Gastrocnemius medialis (tissue), 4 donors: ENCODE measurements around the gene FGD4. TPM values are rescaled to one million over a fixed set of nuclear protein-coding genes. Genes with fewer than 3 reads are reported as not detected.

Experiments
- ATAC-seq, 2 donors: fragments of 150-250 bp; one replicate each; pipeline ENCODE4 v1.9.1; 2016
- DNase-seq, 2 donors: peaks; one replicate each; pipeline ENCODE4 v3.0.0-alpha.2; 2019
- H3K27ac ChIP-seq, 4 donors: fragments of 200-600 bp; sonication (generic); 1 replicate in 1 of 4; 2 replicates in 3 of 4; pipeline ENCODE4 v1.5.1; 2016 to 2018; ENCODE audit warnings: mild to moderate bottlenecking in 2 of 4, moderate library complexity in 1 of 4
- H3K27me3 ChIP-seq, 3 donors: fragments of 200-600 bp; sonication (generic) in 2 of 3; 1 replicate in 1 of 3; 2 replicates in 2 of 3; pipeline versions ENCODE4 v1.5.1 to v1.6.0; 2016 to 2019; ENCODE audit warnings: mild to moderate bottlenecking in 1 of 3, moderate library complexity in 1 of 3
- H3K36me3 ChIP-seq, 2 donors: fragments of 200-600 bp; sonication (generic) in 1 of 2; one replicate each; pipeline ENCODE4 v1.5.1; 2017 to 2018
- H3K4me1 ChIP-seq, 2 donors: fragments of 200-600 bp; sonication (generic) in 1 of 2; one replicate each; pipeline ENCODE4 v1.5.1; 2016 to 2017; ENCODE audit warnings: mild to moderate bottlenecking in 2 of 2
- H3K4me3 ChIP-seq, 4 donors: fragments of 200-600 bp; sonication (generic) in 3 of 4; 1 replicate in 1 of 4; 2 replicates in 3 of 4; pipeline ENCODE4 v1.5.1; 2016 to 2019; ENCODE audit warnings: mild to moderate bottlenecking in 2 of 4
- H3K9me3 ChIP-seq, 3 donors: fragments of 200-600 bp; sonication (generic) in 2 of 3; 1 replicate in 1 of 3; 2 replicates in 2 of 3; pipeline ENCODE4 v1.5.1; 2016 to 2019
- POLR2A ChIP-seq, 2 donors: fragments of 450-650 bp; IDR thresholded peaks; one replicate each; pipeline ENCODE4 v1.6.1; 2017; ENCODE audit warnings: antibody characterized with exemption in 2 of 2, mild to moderate bottlenecking in 2 of 2, moderate library complexity in 2 of 2
- in situ Hi-C, 4 donors: fragments of 200-750 bp; cut with MboI; loops; one replicate each; pipeline versions ENCODE4 v1.15.0 to v1.8.0; 2017; ENCODE audit warnings: low sequenced_read_pairs in 4 of 4
- intact Hi-C: fragments of 100-400 bp; cut with DNase I; formaldehyde crosslinking; loops from one replicate; pipeline ENCODE4 v1.15.1; 2023; ENCODE audit warnings: low total_unique reads
- total RNA-seq, 4 donors: library from RNA; depleted of rRNA; stranded (reverse); fragments of >200 nt; gene quantifications; one replicate each; pipeline versions ENCODE4 v1.1.0 to v1.2.3, GENCODE V29; 2016
- TF ChIP-seq, protein P1 (sequence below), 5 experiments: fragments of 450-650 bp in 3 of 5; fragments of 200-600 bp in 2 of 5; sonication (generic) in 2 of 5; IDR thresholded peaks in 4 of 5; conservative IDR thresholded peaks in 1 of 5; 1 replicate in 4 of 5; 2 replicates in 1 of 5; pipeline ENCODE4 v1.5.1; 2016 to 2019; ENCODE audit warnings: antibody characterized with exemption in 5 of 5, mild to moderate bottlenecking in 3 of 5, moderate library complexity in 3 of 5

Gene FGD4
- total RNA-seq, 4 donors from 2014 or later, result 18.8 to 60.3 (median 40.8) TPM

DNA sequence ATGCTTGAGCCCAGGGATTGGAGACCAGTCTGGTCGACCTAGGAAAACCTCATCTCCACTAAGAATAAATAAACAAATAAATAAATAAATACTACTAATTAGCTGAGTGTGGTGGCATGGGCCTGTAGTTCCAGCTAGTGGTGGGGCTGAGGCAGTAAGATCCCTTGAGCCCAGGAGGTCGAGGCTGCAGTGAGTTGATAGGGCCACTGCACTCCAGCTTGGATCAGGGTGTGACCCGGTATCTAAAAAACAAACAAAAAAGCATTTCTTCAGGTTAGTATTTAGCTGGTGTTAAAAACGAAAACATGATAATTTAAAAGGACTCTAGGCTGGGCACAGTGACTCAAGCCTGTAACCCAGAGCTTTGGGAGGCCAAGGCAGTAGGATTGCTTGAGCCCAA is 1.2 kb upstream of the FGD4 start:
- in situ Hi-C loops (no loop called here), intact Hi-C loops (loop anchor here (5.0 kb wide), 2 partner anchors 59 to 264 kb away; no protein-coding TSS in a partner anchor)
- DNase-seq (no peak), ATAC-seq (no peak)
- no peak for TF ChIP-seq POLR2A (IDR thresholded peaks at IDR 0.05)
- TF ChIP-seq, protein P1, sequence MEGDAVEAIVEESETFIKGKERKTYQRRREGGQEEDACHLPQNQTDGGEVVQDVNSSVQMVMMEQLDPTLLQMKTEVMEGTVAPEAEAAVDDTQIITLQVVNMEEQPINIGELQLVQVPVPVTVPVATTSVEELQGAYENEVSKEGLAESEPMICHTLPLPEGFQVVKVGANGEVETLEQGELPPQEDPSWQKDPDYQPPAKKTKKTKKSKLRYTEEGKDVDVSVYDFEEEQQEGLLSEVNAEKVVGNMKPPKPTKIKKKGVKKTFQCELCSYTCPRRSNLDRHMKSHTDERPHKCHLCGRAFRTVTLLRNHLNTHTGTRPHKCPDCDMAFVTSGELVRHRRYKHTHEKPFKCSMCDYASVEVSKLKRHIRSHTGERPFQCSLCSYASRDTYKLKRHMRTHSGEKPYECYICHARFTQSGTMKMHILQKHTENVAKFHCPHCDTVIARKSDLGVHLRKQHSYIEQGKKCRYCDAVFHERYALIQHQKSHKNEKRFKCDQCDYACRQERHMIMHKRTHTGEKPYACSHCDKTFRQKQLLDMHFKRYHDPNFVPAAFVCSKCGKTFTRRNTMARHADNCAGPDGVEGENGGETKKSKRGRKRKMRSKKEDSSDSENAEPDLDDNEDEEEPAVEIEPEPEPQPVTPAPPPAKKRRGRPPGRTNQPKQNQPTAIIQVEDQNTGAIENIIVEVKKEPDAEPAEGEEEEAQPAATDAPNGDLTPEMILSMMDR (IDR thresholded peaks at IDR 0.05 in 4 of 5, conservative IDR thresholded peaks at IDR 0.05 in 1 of 5), result no peak
- H3K4me3 ChIP-seq, result no peak overlapping the region
- H3K36me3 ChIP-seq, result no peaks in the 10 kb centered on the region
- H3K27me3 ChIP-seq, result no peaks in the 10 kb centered on the region
- H3K4me1 ChIP-seq, result peaks cover 4 to 16% of the 10 kb centered on the region in 2 donors
- peak overlapping the region in 3 of 4 donors; percentile 75 to 86 (median 83) for H3K27ac ChIP-seq
- H3K9me3 ChIP-seq, result no peaks in the 10 kb centered on the region

DNA sequence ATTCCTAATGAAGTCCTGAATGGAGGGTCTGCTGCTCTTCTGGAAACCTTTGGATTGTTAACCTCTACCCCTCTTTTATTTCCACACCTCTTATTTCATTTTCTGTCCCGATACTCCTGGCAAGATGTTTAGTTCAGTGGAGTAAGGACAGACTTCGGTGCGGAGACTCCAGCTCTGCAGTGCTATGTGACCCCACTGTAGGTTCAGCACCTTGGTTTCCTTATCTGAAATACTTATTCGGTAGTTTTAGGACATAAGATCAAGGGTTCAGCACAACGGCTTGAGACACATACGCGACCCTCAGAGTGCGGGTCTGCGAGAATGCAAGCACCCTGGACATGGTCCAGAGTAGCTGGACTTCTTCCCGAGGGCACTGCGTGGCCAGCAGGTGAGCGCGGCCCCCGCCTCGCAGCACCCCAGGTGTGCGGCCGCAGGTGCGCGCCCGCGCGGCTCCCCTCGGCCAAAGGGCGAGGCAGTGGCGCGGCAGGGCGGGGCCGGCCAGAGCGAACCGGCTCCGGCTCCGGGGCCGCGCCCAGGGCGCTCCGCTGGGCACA is 465 bp upstream of the FGD4 start:
- Histone ChIP-seq H3K4me3 (peak overlapping the region; percentile 65 to 95 (median 82)), H3K27ac (peak overlapping the region; percentile 63 to 86 (median 79)), H3K9me3 (no peaks in the 10 kb centered on the region), H3K36me3 (no peaks in the 10 kb centered on the region), H3K4me1 (peaks cover 4 to 16% of the 10 kb centered on the region in 2 donors), H3K27me3 (no peaks in the 10 kb centered on the region)
- in situ Hi-C loops (no loop called here), intact Hi-C loops (loop anchor here (1.0 to 5.0 kb wide), 4 partner anchors 58 to 280 kb away; partner anchors contain the start of gene DNM1L)
- peak in 1 of 2 donors; percentile 7 for ATAC-seq
- DNase-seq, result no peak
- TF ChIP-seq POLR2A (IDR thresholded peaks at IDR 0.05), result no peak
- TF ChIP-seq, protein P1 (IDR thresholded peaks at IDR 0.05 in 4 of 5, conservative IDR thresholded peaks at IDR 0.05 in 1 of 5), result no peak

DNA sequence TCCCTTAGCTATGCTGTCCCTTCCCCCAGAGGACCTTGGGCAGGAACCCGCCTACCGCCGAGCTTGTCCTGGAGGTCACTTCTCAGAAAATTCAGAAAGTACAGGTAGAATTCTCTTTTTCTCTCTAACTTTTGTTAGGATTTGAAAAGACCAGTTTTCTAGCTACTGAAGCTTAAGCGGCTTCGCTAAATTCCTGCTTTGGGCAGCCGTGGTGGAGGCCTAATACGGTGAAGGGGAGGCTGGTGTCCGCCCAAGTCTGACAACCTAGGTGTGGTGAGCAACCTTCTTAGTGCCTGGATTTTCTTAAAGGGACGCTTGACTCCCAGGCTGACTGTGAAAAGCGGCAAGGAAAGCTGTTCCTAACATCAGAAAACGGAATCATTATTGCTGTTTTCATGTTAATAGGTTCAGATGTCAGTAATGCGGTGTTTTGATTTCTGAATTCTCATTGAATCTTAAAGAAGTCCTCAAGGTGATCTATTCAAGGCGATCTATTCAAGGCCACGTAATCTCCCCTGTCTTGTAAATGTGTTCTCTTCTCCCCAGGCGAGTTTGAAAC is 835 bp downstream of the FGD4 start:
- in situ Hi-C loops, result no loop called here
- peak overlapping the region; percentile 65 to 95 (median 82) for H3K4me3 ChIP-seq
- peak overlapping the region; percentile 63 to 86 (median 86) for H3K27ac ChIP-seq
- no peaks in the 10 kb centered on the region for H3K27me3 ChIP-seq
- no peak for TF ChIP-seq POLR2A (IDR thresholded peaks at IDR 0.05)
- H3K4me1 ChIP-seq, result peaks cover 4 to 16% of the 10 kb centered on the region in 2 donors
- H3K9me3 ChIP-seq, result no peaks in the 10 kb centered on the region
- intact Hi-C loops, result loop anchor here (5.0 kb wide), 1 partner anchor 33 kb away; no protein-coding TSS in a partner anchor
- peak; percentile 17 to 22 for ATAC-seq
- H3K36me3 ChIP-seq, result no peaks in the 10 kb centered on the region
- no peak for DNase-seq

DNA sequence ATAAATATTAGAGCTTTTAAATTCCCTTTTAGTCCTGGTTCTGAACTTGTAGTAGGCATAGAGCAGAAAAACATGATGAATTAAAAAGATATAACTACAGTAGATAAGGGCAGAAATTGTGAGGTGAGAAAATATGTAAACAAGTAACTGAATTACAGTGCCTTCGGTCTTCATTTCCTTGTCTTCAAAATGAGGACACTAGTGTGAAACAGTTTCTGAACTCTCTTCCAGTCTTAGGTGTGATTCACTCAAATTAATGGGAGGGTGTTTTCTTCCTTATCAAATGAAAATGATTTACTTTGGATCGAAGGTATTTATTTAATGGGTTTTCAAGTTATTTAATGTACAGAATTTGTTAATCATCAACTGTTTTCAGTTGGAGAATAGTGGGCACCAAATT is 1.5 kb downstream of the FGD4 start:
- intact Hi-C loops, result loop anchor here (5.0 kb wide), 1 partner anchor 34 kb away; no protein-coding TSS in a partner anchor
- Histone ChIP-seq H3K27ac (peak overlapping the region in 1 of 4 donors; percentile 86), H3K27me3 (no peaks in the 10 kb centered on the region), H3K4me3 (peak overlapping the region; percentile 65 to 95 (median 82)), H3K4me1 (peaks cover 4 to 16% of the 10 kb centered on the region in 2 donors), H3K9me3 (no peaks in the 10 kb centered on the region), H3K36me3 (no peaks in the 10 kb centered on the region)
- TF ChIP-seq, protein P1 (IDR thresholded peaks at IDR 0.05 in 4 of 5, conservative IDR thresholded peaks at IDR 0.05 in 1 of 5), result no peak
- TF ChIP-seq POLR2A (IDR thresholded peaks at IDR 0.05), result no peak
- ATAC-seq (no peak), DNase-seq (no peak)
- in situ Hi-C loops, result no loop called here

DNA sequence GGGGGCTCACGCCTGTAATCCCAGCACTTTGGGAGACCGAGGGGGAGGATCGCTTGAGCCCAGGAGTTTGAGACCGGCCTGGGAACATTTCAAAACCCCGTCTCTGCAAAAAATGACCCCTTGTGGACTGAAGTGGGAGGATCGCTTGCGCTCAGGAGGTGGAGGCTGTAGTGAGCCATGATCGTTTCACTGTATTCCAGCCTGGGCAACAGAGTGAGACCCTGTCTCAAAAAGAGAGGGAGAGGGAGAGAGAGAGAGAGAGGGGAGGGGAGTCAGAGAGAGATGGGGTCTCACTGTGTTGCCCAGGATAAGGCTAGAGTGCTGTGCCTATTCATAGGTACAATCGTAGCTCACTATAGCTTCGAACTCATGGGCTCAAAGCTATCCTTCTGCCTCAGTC is 2.8 kb downstream of the FGD4 start:
- intact Hi-C loops, result loop anchor here (5.0 kb wide), 1 partner anchor 35 kb away; no protein-coding TSS in a partner anchor
- no peak for TF ChIP-seq POLR2A (IDR thresholded peaks at IDR 0.05)
- TF ChIP-seq, protein P1 (IDR thresholded peaks at IDR 0.05 in 4 of 5, conservative IDR thresholded peaks at IDR 0.05 in 1 of 5), result no peak
- ATAC-seq, result no peak
- Histone ChIP-seq H3K27ac (no peak overlapping the region), H3K9me3 (no peaks in the 10 kb centered on the region), H3K36me3 (no peaks in the 10 kb centered on the region), H3K27me3 (no peaks in the 10 kb centered on the region), H3K4me3 (no peak overlapping the region), H3K4me1 (peaks cover 4 to 16% of the 10 kb centered on the region in 2 donors)
- DNase-seq, result no peak
- in situ Hi-C loops, result no loop called here
